ENCODE results near the gene SLC34A1. TPM values are rescaled to one million over a fixed set of nuclear protein-coding genes. Genes with fewer than 3 reads are reported as not detected.
"Not testable (repeated sequence)": the region's sequence is repeated elsewhere in the genome, so short reads cannot be mapped to it uniquely, and the experiment has no call there.

SLC34A1 gene
- polyA plus RNA-seq, 3 donors = not detected

GRCh38 chr5:177373806-177374205 is 10.4 kb upstream of the SLC34A1 start:
- H3K27ac ChIP-seq (ENCODE audit: low read depth in 1 of 2, low read length in 2 of 2) = no peak overlapping the region
- Mint-ChIP-seq H3K4me3 (no peak overlapping the region), H3K36me3 (peaks cover 38 to 56% of the 10 kb centered on the region in 2 donors), H3K27me3 (ENCODE audit: low read depth in 3 of 3) (peaks cover 0 to 14% (median 6%) of the 10 kb centered on the region in 3 donors), H3K9me3 (peaks cover 0 to 5% (median 0%) of the 10 kb centered on the region in 7 donors), H3K27ac (no peak overlapping the region), H3K4me1 (peaks cover 38% of the 10 kb centered on the region)
- H3K79me2 ChIP-seq (ENCODE audit: insufficient read depth, low read length) = no peaks in the 10 kb centered on the region
- WGBS (ENCODE audit: insufficient coverage) = 80% methylated on average over 6 of the region's 6 CpGs
- H3K4me3 ChIP-seq (replicated peaks in 1 of 3; ENCODE audit: low read depth in 2 of 3, low read length in 3 of 3) = no peak overlapping the region
- no peak for TF ChIP-seq CTCF (IDR thresholded peaks at IDR 0.05)
- no peak overlapping the region for H3K9ac ChIP-seq (ENCODE audit: insufficient read depth, low read length, poor library complexity, severe bottlenecking)
- H2AFZ ChIP-seq (ENCODE audit: insufficient read depth, low read depth, low read length, poor library complexity, severe bottlenecking) = no peak overlapping the region
- no peaks in the 10 kb centered on the region for H3K9me3 ChIP-seq (replicated peaks in 1 of 2; ENCODE audit: control insufficient read depth in 1 of 2, insufficient read depth in 1 of 2, low read length in 2 of 2)
- intact Hi-C loops (cut with micrococcal nuclease) = loop anchor here in 1 of 2 donors (10.0 kb wide), 1 partner anchor 691 kb away; no protein-coding TSS in a partner anchor
- peaks cover 24 to 38% of the 10 kb centered on the region in 2 donors for H3K4me1 ChIP-seq (ENCODE audit: control insufficient read depth in 1 of 2, insufficient read depth in 2 of 2, low read length in 2 of 2)
- no peak overlapping the region for H3K4me2 ChIP-seq (replicated peaks; ENCODE audit: extremely low read depth, low read length, poor library complexity, severe bottlenecking)
- H4K20me1 ChIP-seq (ENCODE audit: insufficient read depth, low read length) = peaks cover 51% of the 10 kb centered on the region
- H3K36me3 ChIP-seq (replicated peaks in 1 of 2; ENCODE audit: control insufficient read depth in 1 of 2, insufficient read depth in 2 of 2, low read length in 2 of 2) = peaks cover 46 to 50% of the 10 kb centered on the region in 2 donors
- no peaks in the 10 kb centered on the region for H3K27me3 ChIP-seq (ENCODE audit: control insufficient read depth in 2 of 2, insufficient read depth in 2 of 2, low read length in 2 of 2)
- DNase-seq = no peak

DNA sequence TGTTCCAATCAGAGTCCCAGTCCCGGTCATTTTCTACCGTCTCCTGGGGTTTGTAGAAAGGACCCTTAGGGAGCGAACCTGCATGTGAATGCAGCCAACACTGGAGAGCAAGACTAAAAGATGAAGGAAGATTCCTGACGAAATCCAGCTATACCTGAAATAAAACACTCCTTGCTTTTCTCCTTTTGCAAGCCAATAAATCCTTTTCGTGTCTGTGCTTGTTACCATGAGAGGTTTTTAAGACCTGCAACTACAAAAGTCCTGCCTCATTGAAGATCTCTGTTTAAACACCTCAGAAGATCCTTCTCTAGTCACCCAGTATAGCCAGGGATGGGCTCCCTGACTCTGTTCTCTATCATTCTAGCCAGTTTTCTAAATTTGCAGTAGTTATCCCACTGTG is 10.0 kb upstream of the SLC34A1 start:
- Histone ChIP-seq H3K27me3 (ENCODE audit: control insufficient read depth in 2 of 2, insufficient read depth in 2 of 2, low read length in 2 of 2) (no peaks in the 10 kb centered on the region), H3K4me3 (replicated peaks in 1 of 3; ENCODE audit: low read depth in 2 of 3, low read length in 3 of 3) (no peak overlapping the region), H3K4me1 (ENCODE audit: control insufficient read depth in 1 of 2, insufficient read depth in 2 of 2, low read length in 2 of 2) (peaks cover 24 to 34% of the 10 kb centered on the region in 2 donors), H2AFZ (ENCODE audit: insufficient read depth, low read depth, low read length, poor library complexity, severe bottlenecking) (no peak overlapping the region), H3K36me3 (replicated peaks in 1 of 2; ENCODE audit: control insufficient read depth in 1 of 2, insufficient read depth in 2 of 2, low read length in 2 of 2) (peaks cover 42 to 46% of the 10 kb centered on the region in 2 donors), H3K79me2 (ENCODE audit: insufficient read depth, low read length) (no peaks in the 10 kb centered on the region), H3K4me2 (replicated peaks; ENCODE audit: extremely low read depth, low read length, poor library complexity, severe bottlenecking) (no peak overlapping the region), H3K27ac (ENCODE audit: low read depth in 1 of 2, low read length in 2 of 2) (no peak overlapping the region), H3K9ac (ENCODE audit: insufficient read depth, low read length, poor library complexity, severe bottlenecking) (no peak overlapping the region), H4K20me1 (ENCODE audit: insufficient read depth, low read length) (peaks cover 47% of the 10 kb centered on the region), H3K9me3 (replicated peaks in 1 of 2; ENCODE audit: control insufficient read depth in 1 of 2, insufficient read depth in 1 of 2, low read length in 2 of 2) (no peaks in the 10 kb centered on the region)
- TF ChIP-seq CTCF (IDR thresholded peaks at IDR 0.05) = no peak
- H3K4me3 Mint-ChIP-seq = no peak overlapping the region
- 100% methylated on average over 3 of the region's 5 CpGs for WGBS (ENCODE audit: insufficient coverage)
- intact Hi-C loops (cut with micrococcal nuclease) = loop anchor here in 1 of 2 donors (10.0 kb wide), 1 partner anchor 691 kb away; no protein-coding TSS in a partner anchor
- H3K27ac Mint-ChIP-seq = no peak overlapping the region
- no peak for DNase-seq
- peaks cover 35% of the 10 kb centered on the region for H3K4me1 Mint-ChIP-seq
- H3K36me3 Mint-ChIP-seq = peaks cover 34 to 52% of the 10 kb centered on the region in 2 donors
- peaks cover 0 to 5% (median 0%) of the 10 kb centered on the region in 7 donors for H3K9me3 Mint-ChIP-seq
- peaks cover 0 to 14% (median 6%) of the 10 kb centered on the region in 3 donors for H3K27me3 Mint-ChIP-seq (ENCODE audit: low read depth in 3 of 3)

- 89% methylated on average over 2 of the region's 5 CpGs for WGBS (ENCODE audit: insufficient coverage)
- H3K27ac Mint-ChIP-seq; H3K9me3 Mint-ChIP-seq; H3K27ac ChIP-seq (ENCODE audit: low read depth in 1 of 2, low read length in 2 of 2); H3K79me2 ChIP-seq (ENCODE audit: insufficient read depth, low read length); H3K27me3 ChIP-seq (ENCODE audit: control insufficient read depth in 2 of 2, insufficient read depth in 2 of 2, low read length in 2 of 2); H3K4me2 ChIP-seq (replicated peaks; ENCODE audit: extremely low read depth, low read length, poor library complexity, severe bottlenecking); DNase-seq; H3K9me3 ChIP-seq (replicated peaks in 1 of 2; ENCODE audit: control insufficient read depth in 1 of 2, insufficient read depth in 1 of 2, low read length in 2 of 2); H3K9ac ChIP-seq (ENCODE audit: insufficient read depth, low read length, poor library complexity, severe bottlenecking); H3K4me3 ChIP-seq (replicated peaks in 1 of 3; ENCODE audit: low read depth in 2 of 3, low read length in 3 of 3); H2AFZ ChIP-seq (ENCODE audit: insufficient read depth, low read depth, low read length, poor library complexity, severe bottlenecking); H3K4me3 Mint-ChIP-seq: not testable (repeated sequence)
- Histone ChIP-seq H3K4me1 (ENCODE audit: control insufficient read depth in 1 of 2, insufficient read depth in 2 of 2, low read length in 2 of 2) (peaks cover 19 to 22% of the 10 kb centered on the region in 2 donors), H4K20me1 (ENCODE audit: insufficient read depth, low read length) (peaks cover 34% of the 10 kb centered on the region), H3K36me3 (replicated peaks in 1 of 2; ENCODE audit: control insufficient read depth in 1 of 2, insufficient read depth in 2 of 2, low read length in 2 of 2) (peaks cover 30 to 33% of the 10 kb centered on the region in 2 donors)
- intact Hi-C loops (cut with micrococcal nuclease) = loop anchor here in 1 of 2 donors (10.0 kb wide), 1 partner anchor 689 kb away; no protein-coding TSS in a partner anchor
- H3K4me1 Mint-ChIP-seq = peaks cover 29% of the 10 kb centered on the region
- H3K36me3 Mint-ChIP-seq = peaks cover 25 to 39% of the 10 kb centered on the region in 2 donors
- H3K27me3 Mint-ChIP-seq (ENCODE audit: low read depth in 3 of 3) = peaks cover 0 to 17% (median 6%) of the 10 kb centered on the region in 3 donors
Measured at GRCh38 chr5:177375516-177375915, 8.7 kb upstream of the SLC34A1 start.

All from CD14-positive monocyte (primary cell).